Thyroid gland (tissue), 4 donors: ENCODE results near the gene PIGQ.

Experiments used
- POLR2A ChIP-seq, 2 donors: fragments of 450-650 bp; IDR thresholded peaks; one replicate each; pipeline ENCODE4 v1.6.1; 2017; ENCODE audit warnings: antibody characterized with exemption in 2 of 2, mild to moderate bottlenecking in 2 of 2, moderate library complexity in 1 of 2
- TF ChIP-seq, protein P1 (sequence below), 6 experiments: fragments of 200-600 bp in 3 of 6; fragments of 450-650 bp in 3 of 6; sonication (generic) in 3 of 6; IDR thresholded peaks; one replicate each; pipeline ENCODE4 v1.5.1; 2016 to 2019; ENCODE audit warnings: antibody characterized with exemption in 6 of 6, mild to moderate bottlenecking in 2 of 6, inconsistent platforms in 1 of 6, moderate library complexity in 1 of 6

DNA sequence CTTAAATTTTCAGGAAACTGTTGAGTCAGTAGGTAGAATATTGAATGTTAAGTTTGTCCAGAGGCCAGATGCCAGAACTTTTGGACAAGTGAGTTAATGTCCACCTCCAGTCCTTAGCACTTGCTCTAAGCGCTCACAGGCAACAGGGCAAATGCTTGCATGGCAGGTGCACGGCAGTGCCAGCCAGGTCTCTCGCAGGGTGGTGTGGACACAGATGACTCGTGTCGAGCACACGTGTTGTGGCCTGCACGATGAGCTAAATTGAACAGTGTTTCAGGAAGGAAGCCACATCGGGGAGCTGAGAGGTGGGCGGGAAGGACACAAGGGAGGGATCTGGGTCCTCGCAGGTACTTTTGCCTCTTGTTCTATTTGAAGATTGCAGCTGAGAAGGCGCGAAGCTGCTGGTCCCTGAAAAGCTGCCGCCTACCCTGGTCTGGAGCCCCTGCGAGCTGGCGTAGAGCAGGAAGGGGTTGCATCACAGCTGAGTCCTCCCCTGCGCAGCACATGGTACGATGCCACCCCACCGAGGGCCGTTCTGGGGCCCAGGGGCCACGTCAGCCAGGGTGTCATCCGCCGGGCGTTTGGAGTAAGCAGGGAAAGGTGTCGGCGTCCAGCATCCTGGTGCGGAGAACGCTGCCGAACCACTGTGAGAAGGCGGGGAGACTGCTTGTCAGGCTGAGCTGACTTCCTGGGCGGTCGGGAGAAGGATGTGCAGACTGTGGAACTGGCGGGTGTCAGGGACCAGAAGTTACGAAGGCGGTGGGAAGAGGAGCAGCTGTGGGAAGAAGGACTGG is 26.4 kb downstream of the PIGQ start:
- TF ChIP-seq, protein P1, sequence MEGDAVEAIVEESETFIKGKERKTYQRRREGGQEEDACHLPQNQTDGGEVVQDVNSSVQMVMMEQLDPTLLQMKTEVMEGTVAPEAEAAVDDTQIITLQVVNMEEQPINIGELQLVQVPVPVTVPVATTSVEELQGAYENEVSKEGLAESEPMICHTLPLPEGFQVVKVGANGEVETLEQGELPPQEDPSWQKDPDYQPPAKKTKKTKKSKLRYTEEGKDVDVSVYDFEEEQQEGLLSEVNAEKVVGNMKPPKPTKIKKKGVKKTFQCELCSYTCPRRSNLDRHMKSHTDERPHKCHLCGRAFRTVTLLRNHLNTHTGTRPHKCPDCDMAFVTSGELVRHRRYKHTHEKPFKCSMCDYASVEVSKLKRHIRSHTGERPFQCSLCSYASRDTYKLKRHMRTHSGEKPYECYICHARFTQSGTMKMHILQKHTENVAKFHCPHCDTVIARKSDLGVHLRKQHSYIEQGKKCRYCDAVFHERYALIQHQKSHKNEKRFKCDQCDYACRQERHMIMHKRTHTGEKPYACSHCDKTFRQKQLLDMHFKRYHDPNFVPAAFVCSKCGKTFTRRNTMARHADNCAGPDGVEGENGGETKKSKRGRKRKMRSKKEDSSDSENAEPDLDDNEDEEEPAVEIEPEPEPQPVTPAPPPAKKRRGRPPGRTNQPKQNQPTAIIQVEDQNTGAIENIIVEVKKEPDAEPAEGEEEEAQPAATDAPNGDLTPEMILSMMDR (IDR thresholded peaks at IDR 0.05) = no peak
- TF ChIP-seq POLR2A (IDR thresholded peaks at IDR 0.05) = no peak
